Testis (tissue), 2 donors: ENCODE results near the gene ACOT9.

Experiments used
- POLR2A ChIP-seq: fragments of 450-650 bp; IDR thresholded peaks from one replicate; pipeline ENCODE4 v1.6.1; 2017; ENCODE audit warnings: antibody characterized with exemption, mild to moderate bottlenecking, moderate library complexity
- TF ChIP-seq, protein P1 (sequence below), 3 experiments: fragments of 450-650 bp in 2 of 3; fragments of 200-600 bp in 1 of 3; sonication (generic) in 1 of 3; IDR thresholded peaks; one replicate each; pipeline ENCODE4 v1.5.1; 2016 to 2019; ENCODE audit warnings: antibody characterized with exemption in 3 of 3, mild to moderate bottlenecking in 2 of 3, moderate library complexity in 1 of 3

DNA sequence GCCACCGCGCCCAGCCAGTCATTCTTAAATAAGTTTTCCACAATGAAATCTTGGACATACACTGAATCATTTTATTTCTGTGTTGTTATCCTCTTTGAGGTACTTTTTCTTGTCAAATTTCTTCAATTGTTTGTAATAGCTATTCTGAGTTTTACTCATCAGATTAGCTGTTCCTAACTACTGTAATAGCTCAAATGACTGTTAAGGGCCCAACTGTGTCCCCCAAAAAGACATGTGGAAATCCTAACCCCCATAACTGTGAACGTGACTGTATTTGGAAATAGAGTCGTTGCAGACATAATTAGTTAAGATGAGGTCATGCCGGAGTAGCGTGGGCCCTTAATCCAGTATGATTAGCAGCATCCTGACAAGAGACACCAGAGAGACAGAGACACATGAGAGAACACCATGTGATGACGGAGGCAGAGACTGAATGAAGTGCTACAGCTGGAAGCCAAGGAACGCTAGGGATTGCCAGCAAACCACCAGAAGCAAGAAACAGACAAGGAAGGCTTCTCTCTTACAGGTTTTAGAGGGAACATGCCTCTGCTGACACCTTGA, 22.9 kb downstream of the ACOT9 start:
- TF ChIP-seq, protein P1, sequence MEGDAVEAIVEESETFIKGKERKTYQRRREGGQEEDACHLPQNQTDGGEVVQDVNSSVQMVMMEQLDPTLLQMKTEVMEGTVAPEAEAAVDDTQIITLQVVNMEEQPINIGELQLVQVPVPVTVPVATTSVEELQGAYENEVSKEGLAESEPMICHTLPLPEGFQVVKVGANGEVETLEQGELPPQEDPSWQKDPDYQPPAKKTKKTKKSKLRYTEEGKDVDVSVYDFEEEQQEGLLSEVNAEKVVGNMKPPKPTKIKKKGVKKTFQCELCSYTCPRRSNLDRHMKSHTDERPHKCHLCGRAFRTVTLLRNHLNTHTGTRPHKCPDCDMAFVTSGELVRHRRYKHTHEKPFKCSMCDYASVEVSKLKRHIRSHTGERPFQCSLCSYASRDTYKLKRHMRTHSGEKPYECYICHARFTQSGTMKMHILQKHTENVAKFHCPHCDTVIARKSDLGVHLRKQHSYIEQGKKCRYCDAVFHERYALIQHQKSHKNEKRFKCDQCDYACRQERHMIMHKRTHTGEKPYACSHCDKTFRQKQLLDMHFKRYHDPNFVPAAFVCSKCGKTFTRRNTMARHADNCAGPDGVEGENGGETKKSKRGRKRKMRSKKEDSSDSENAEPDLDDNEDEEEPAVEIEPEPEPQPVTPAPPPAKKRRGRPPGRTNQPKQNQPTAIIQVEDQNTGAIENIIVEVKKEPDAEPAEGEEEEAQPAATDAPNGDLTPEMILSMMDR (IDR thresholded peaks at IDR 0.05): no peak
- no peak for TF ChIP-seq POLR2A
